DMS53 (cell line): Measurements from ENCODE around the gene LOXL4.

ENCODE experiments used
- DNase-seq: peaks from one replicate; lab custom pipeline; 2025; lab: John Stamatoyannopoulos, UW

Gene LOXL4

GRCh38 chr10:98264378-98265065 is 3.5 kb downstream of the LOXL4 start:
- no peak for DNase-seq

- no peak for DNase-seq
Observed at GRCh38 chr10:98263088-98263487, 4.9 kb downstream of the LOXL4 start.

GRCh38 chr10:98262571-98262970 is 5.4 kb downstream of the LOXL4 start:
- peak; percentile 76 for DNase-seq

- no peak for DNase-seq
Observed at GRCh38 chr10:98261436-98262277, 6.3 kb downstream of the LOXL4 start.

- DNase-seq = no peak
Observed at GRCh38 chr10:98260752-98261151, 7.2 kb downstream of the LOXL4 start.

- peak; percentile 30 for DNase-seq
Observed at GRCh38 chr10:98260350-98260749, 7.6 kb downstream of the LOXL4 start.

- DNase-seq = peak; percentile 46
Observed at GRCh38 chr10:98259606-98260315, 8.2 kb downstream of the LOXL4 start.

GRCh38 chr10:98258683-98259454 is 9.1 kb downstream of the LOXL4 start:
- DNase-seq = no peak

- no peak for DNase-seq
Observed at GRCh38 chr10:98257961-98258360, 10.0 kb downstream of the LOXL4 start.

GRCh38 chr10:98257198-98257597 is 10.8 kb downstream of the LOXL4 start:
- DNase-seq = no peak

GRCh38 chr10:98256692-98257091 is 11.3 kb downstream of the LOXL4 start:
- no peak for DNase-seq

- DNase-seq = no peak
Observed at GRCh38 chr10:98255146-98255877, 12.7 kb downstream of the LOXL4 start.

GRCh38 chr10:98254234-98254974 is 13.6 kb downstream of the LOXL4 start:
- DNase-seq = no peak

- no peak for DNase-seq
Observed at GRCh38 chr10:98253499-98253898, 14.5 kb downstream of the LOXL4 start.

GRCh38 chr10:98252464-98252863 is 15.5 kb downstream of the LOXL4 start:
- no peak for DNase-seq

- no peak for DNase-seq
Observed at GRCh38 chr10:98251399-98251798, 16.6 kb downstream of the LOXL4 start.

GRCh38 chr10:98249134-98249533 is 18.9 kb downstream of the LOXL4 start:
- peak; percentile 29 for DNase-seq

- DNase-seq = no peak
Observed at GRCh38 chr10:98248018-98248417, 20.0 kb downstream of the LOXL4 start.

- DNase-seq = no peak
Observed at GRCh38 chr10:98246911-98247805, 20.8 kb downstream of the LOXL4 start.

- no peak for DNase-seq
Observed at GRCh38 chr10:98244586-98244985, 23.4 kb downstream of the LOXL4 start.
